Smooth muscle cell (in vitro differentiated cells): Measurements from ENCODE around the gene LELP1. TPM values are rescaled to one million over a fixed set of nuclear protein-coding genes. Genes with fewer than 3 reads are reported as not detected.
"Not testable (repeated sequence)": the region's sequence is repeated elsewhere in the genome, so short reads cannot be mapped to it uniquely, and the experiment has no call there.

Source experiments
- DNase-seq: peaks from one replicate; lab custom pipeline; 2025; ENCODE audit not compliant: unreplicated experiment; lab: John Stamatoyannopoulos, UW
- H2AFZ ChIP-seq: fragments of 200-600 bp; sonication (generic); 2 replicates; pipeline ENCODE4 v1.6.0; 2016; ENCODE audit warnings: antibody characterized with exemption, low read depth, mild to moderate bottlenecking
- H3F3A ChIP-seq: fragments of 200-600 bp; sonication (generic); 2 replicates; pipeline ENCODE4 v1.6.0; 2017; ENCODE audit warnings: antibody characterized with exemption, low read depth
- H3K27ac ChIP-seq: fragments of 200-600 bp; sonication (generic); 2 replicates; pipeline ENCODE4 v1.5.1; 2016; ENCODE audit warnings: low read depth, mild to moderate bottlenecking
- H3K27me3 ChIP-seq: fragments of 200-600 bp; sonication (generic); 2 replicates; pipeline ENCODE4 v1.6.1; 2016; ENCODE audit warnings: low read depth, mild to moderate bottlenecking
- H3K36me3 ChIP-seq: fragments of 200-600 bp; sonication (generic); 2 replicates; pipeline ENCODE4 v1.5.1; 2016; ENCODE audit warnings: low read depth
- H3K4me1 ChIP-seq: fragments of 200-600 bp; sonication (generic); 2 replicates; pipeline ENCODE4 v1.5.1; 2016; ENCODE audit warnings: low read depth
- H3K4me2 ChIP-seq: fragments of 200-600 bp; sonication (generic); 2 replicates; pipeline ENCODE4 v1.6.0; 2016; ENCODE audit warnings: mild to moderate bottlenecking
- H3K4me3 ChIP-seq: fragments of 200-600 bp; sonication (generic); 2 replicates; pipeline ENCODE4 v1.5.1; 2016; ENCODE audit warnings: mild to moderate bottlenecking
- H3K79me2 ChIP-seq: fragments of 200-600 bp; sonication (generic); 2 replicates; pipeline ENCODE4 v1.6.0; 2016; ENCODE audit warnings: low read depth, mild to moderate bottlenecking
- H3K9ac ChIP-seq: fragments of 200-600 bp; sonication (generic); 2 replicates; pipeline ENCODE4 v1.6.0; 2016; ENCODE audit warnings: low read depth
- H3K9me3 ChIP-seq: fragments of 200-600 bp; sonication (generic); replicated peaks from 2 replicates; pipeline ENCODE4 v1.5.1; 2016; ENCODE audit warnings: low read depth
- H4K20me1 ChIP-seq: fragments of 200-600 bp; sonication (generic); 2 replicates; pipeline ENCODE4 v1.6.0; 2016; ENCODE audit warnings: low read depth
- CTCF ChIP-seq: fragments of 200-600 bp; sonication (generic); IDR thresholded peaks from 2 replicates; pipeline ENCODE4 v1.5.1; 2017; ENCODE audit warnings: borderline replicate concordance, mild to moderate bottlenecking, antibody characterized with exemption; ENCODE audit not compliant: insufficient read depth, poor library complexity, severe bottlenecking
- WGBS: methylation state at CpG from one replicate; pipeline ENCODE4 v1.1.7; 2016; ENCODE audit warnings: low lambda C conversion rate; 5-methylcytosine and 5-hydroxymethylcytosine counted together
- polyA plus RNA-seq: library from polyadenylated mRNA; unstranded; fragments of >200 nt; fragmentation: Nextera tagmentation; extraction: Ambion mirVana; gene quantifications from 2 replicates; pipeline ENCODE4 v1.2.1, GENCODE V29; 2016
- total RNA-seq: library from RNA; depleted of rRNA; stranded (reverse); fragments of >200 nt; gene quantifications from 2 replicates; pipeline ENCODE4 v1.2.3, GENCODE V29; 2014

LELP1 gene
- total and polyA plus RNA-seq, 2 experiments from 2014 or later = not detected

GRCh38 chr1:153178922-153179321 lies 24.3 kb upstream of the LELP1 start:
- Histone ChIP-seq H3K4me3 (no peak overlapping the region), H3K4me2 (no peak overlapping the region), H3K4me1 (no peaks in the 10 kb centered on the region), H3K27ac (no peak overlapping the region), H4K20me1 (no peaks in the 10 kb centered on the region), H3K9me3 (no peaks in the 10 kb centered on the region), H3K79me2 (no peaks in the 10 kb centered on the region), H2AFZ (no peak overlapping the region), H3K27me3 (no peaks in the 10 kb centered on the region), H3K36me3 (no peaks in the 10 kb centered on the region), H3K9ac (no peak overlapping the region), H3F3A (no peaks in the 10 kb centered on the region)
- no peak for DNase-seq
- TF ChIP-seq CTCF = no peak

DNA sequence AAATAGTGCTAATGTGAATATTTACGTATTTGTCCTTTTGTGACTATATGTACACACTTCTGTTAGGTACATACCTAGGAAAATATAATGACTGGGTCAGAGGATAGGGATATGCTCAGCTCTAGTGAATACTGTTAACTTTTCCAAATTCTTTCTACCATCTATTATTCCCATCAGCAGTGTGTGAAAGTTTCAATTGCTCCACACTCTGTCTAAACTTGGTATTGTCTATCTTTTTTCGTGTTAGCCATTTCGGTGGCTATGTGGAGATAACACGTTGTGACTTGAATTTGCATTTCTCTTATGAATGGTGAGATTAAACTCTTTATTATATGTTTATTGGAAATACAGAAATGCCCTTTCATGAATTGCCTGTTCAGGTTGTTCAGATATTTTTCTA lies 22.7 kb upstream of the LELP1 start:
- no peak for DNase-seq
- H4K20me1 ChIP-seq = no peaks in the 10 kb centered on the region
- H2AFZ ChIP-seq = no peak overlapping the region
- TF ChIP-seq CTCF = no peak
- H3K36me3 ChIP-seq = no peaks in the 10 kb centered on the region
- H3K79me2 ChIP-seq = no peaks in the 10 kb centered on the region
- H3K4me2 ChIP-seq = no peak overlapping the region
- no peak overlapping the region for H3K9ac ChIP-seq
- 77% methylated on average over 4 of the region's 4 CpGs for WGBS
- H3F3A ChIP-seq = no peaks in the 10 kb centered on the region
- H3K27ac ChIP-seq = no peak overlapping the region
- H3K27me3 ChIP-seq = no peaks in the 10 kb centered on the region
- no peak overlapping the region for H3K4me3 ChIP-seq
- H3K9me3 ChIP-seq = no peaks in the 10 kb centered on the region
- H3K4me1 ChIP-seq = no peaks in the 10 kb centered on the region

- not testable (repeated sequence) for H3K9ac ChIP-seq, H3K4me3 ChIP-seq, H2AFZ ChIP-seq, DNase-seq, H3F3A ChIP-seq, H3K9me3 ChIP-seq, H3K4me1 ChIP-seq, H3K4me2 ChIP-seq, H3K79me2 ChIP-seq, H3K27ac ChIP-seq, H4K20me1 ChIP-seq, H3K27me3 ChIP-seq, H3K36me3 ChIP-seq
- WGBS = 69% methylated on average over 4 of the region's 4 CpGs
Observed at GRCh38 chr1:153188301-153188700, 14.9 kb upstream of the LELP1 start.

DNA sequence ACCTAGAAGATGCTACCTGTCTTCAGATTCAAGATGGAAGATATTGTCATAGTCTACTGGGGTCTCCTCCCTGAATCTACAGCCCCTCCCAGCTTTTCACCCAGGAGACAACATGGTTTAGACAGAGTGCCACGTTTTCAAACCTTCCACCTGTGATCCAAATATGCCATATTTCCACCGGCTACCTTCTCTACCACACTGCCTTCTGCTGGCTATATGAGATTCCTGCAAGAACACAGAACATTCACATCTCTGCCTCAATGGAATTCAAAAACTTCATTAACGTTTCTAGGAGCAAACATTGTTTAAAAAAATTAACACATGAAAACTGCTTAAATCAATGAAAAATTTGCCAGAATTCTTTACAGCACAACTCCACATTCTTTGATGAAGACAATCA lies 12.9 kb upstream of the LELP1 start:
- WGBS = 32% methylated on average over 3 of the region's 3 CpGs
- Histone ChIP-seq H3K79me2 (no peaks in the 10 kb centered on the region), H3K27me3 (no peaks in the 10 kb centered on the region), H3K4me1 (no peaks in the 10 kb centered on the region), H4K20me1 (no peaks in the 10 kb centered on the region), H3F3A (no peaks in the 10 kb centered on the region), H3K27ac (no peak overlapping the region), H2AFZ (no peak overlapping the region), H3K4me3 (no peak overlapping the region), H3K9me3 (no peaks in the 10 kb centered on the region), H3K4me2 (no peak overlapping the region), H3K36me3 (no peaks in the 10 kb centered on the region), H3K9ac (no peak overlapping the region)
- no peak for DNase-seq
- TF ChIP-seq CTCF = peak; percentile 13
